Uterus (tissue), 2 donors: ENCODE results near the gene ITPR2.

Experiments
- CTCF ChIP-seq, 4 experiments: fragments of 200-600 bp in 2 of 4; fragments of 450-650 bp in 2 of 4; sonication (generic) in 2 of 4; IDR thresholded peaks; one replicate each; pipeline ENCODE4 v1.5.1; 2016 to 2019; ENCODE audit warnings: antibody characterized with exemption in 4 of 4, mild to moderate bottlenecking in 2 of 4, moderate library complexity in 1 of 4
- POLR2A ChIP-seq, 2 donors: fragments of 450-650 bp; IDR thresholded peaks; one replicate each; pipeline ENCODE4 v1.6.1; 2016; ENCODE audit warnings: antibody characterized with exemption in 2 of 2, mild to moderate bottlenecking in 1 of 2, moderate library complexity in 1 of 2

GRCh38 chr12:26460361-26460760, 372.6 kb downstream of the ITPR2 start:
- no peak for TF ChIP-seq CTCF (IDR thresholded peaks at IDR 0.05)
- TF ChIP-seq POLR2A (IDR thresholded peaks at IDR 0.05) = no peak
